GM12873 (cell line): Measurements from ENCODE around the gene AEBP2.

Experiments used
- CTCF ChIP-seq: IDR thresholded peaks from 2 replicates; pipeline ENCODE4 v1.5.1; 2012; ENCODE audit warnings: low read depth, mild to moderate bottlenecking, moderate library complexity, low read length, control low read depth; ENCODE audit not compliant: insufficient read depth; ENCODE audit errors: missing control alignments

The AEBP2 gene

DNA sequence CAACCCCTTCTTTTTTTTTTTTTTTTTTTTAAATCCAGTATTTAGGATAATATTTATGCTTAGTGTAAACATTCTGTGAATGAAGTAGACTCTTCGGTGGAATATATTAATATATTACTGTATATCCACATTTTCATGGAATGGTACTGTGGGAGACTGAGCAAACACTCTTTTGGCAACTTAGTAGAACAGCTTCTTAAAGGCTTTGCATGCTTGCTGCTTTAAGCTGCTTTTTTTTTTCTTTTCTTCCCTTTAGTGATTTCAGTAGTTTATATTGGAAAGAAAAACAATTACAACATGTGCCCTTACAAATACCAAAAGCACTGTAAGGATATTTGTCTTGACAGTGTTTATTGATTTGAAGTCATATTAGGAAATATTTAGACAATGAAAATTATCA, 78.9 kb downstream of the AEBP2 start:
- TF ChIP-seq CTCF, result no peak

DNA sequence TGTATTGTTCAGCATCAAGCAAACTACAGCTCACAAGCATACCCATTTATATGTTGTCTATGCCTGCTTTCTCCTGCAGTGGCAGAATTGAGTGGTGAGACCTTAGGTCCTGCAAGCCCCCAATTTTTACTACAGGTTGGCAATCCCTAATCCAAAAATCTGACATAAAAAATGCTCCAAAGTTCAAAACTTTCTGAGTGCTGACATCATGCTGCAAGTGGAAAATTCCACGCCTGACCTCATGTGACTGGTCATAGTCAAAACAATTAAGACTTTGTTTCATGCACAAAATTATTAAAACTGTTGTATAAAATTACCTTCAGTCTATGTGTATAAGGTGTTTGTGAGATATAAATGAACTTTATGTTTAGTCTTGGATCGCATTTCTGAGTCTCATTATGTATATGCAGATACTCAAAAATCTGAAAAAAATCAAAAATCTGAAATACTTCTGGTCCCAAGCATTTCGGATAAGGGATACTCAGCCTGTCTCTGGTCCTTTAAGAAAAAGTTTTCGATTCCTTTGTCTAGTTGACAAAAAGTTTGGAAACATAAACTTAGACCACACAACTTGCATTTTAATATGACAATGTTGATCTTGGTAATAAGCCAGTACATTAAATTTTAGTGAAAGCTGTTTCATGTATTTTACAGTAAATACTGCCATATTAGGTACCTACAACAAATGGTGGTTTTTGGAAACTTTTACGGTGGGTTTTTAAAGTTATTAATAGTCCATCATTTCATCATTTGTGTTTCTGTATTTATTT, 81.5 kb downstream of the AEBP2 start:
- TF ChIP-seq CTCF, result no peak

GRCh38 chr12:19525274-19525673, 86.0 kb downstream of the AEBP2 start:
- TF ChIP-seq CTCF, result no peak

- TF ChIP-seq CTCF, result no peak
Observed at GRCh38 chr12:19527866-19528265, 88.6 kb downstream of the AEBP2 start.

DNA sequence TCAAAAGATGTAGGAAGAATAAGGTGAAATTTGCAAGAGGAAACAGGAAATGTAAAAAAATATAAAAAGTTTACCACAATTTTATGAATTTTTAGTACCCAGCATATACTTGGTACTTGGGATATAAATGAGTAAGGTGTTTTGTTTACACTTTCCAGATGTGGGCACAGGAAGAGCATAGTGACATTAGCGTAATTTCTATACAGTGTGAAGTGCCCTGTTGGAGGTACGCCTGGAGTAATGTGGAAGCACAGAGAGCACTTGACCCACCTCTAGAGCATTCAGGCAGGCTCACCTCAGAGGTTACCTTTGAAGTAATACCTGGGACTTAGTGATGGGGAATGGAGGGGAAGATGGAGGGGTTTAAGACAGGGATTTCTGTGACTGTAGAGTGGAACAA, 89.5 kb downstream of the AEBP2 start:
- no peak for TF ChIP-seq CTCF

DNA sequence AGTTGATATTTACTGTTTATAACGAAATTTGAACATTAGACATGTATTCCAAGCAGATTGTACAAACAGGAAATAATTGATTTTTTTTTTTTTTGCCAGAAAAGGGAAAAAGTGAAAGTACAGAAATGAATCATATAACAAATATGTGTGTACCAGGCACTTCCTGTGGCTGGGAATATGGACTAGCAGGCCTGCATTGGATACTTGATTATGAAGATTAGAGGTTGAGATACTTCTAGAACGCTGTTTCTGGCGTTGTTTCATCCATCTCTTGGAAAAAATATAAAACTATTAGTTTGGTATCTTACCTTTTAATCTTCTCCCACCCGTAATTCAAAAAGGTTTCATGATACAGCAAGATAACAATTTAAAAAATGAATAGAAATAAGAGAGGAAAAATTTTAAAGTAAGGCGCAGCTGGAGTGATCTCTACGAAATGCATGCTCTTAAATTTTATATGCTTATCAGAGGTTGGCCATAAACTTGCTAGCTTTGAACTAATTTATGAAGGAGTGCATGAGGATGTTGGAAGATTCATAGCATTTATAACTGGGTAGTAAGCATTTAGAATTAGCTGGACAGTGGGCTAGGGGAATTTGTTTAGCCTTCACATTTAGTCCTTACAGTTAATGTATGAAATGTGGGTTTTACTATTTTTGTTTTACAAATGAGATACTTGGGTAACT, 90.8 kb downstream of the AEBP2 start:
- no peak for TF ChIP-seq CTCF

DNA sequence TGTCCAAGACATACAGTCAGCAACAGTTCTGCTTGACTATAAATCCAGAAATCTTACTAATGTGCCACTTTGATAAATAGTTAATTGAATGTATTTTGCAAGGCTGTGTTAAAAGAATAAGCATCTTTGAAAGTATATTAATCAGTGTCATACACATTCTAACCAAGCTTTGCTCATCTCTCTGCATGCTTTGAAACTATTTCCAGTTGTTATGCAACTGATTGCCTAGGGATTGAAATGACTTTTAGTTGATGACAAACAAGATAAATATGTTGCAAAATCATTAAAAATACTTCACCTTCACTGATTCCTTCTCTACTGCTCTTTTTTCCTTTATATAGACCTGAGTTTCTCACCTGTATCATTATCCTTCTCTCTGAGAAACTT, 91.3 kb downstream of the AEBP2 start:
- TF ChIP-seq CTCF, result no peak
